PC-3 (cell line): Measurements from ENCODE around the gene NASP. TPM values are rescaled to one million over a fixed set of nuclear protein-coding genes. Genes with fewer than 3 reads are reported as not detected.

Experiments
- ATAC-seq: fragments of 200-7000 bp; cut with Tn5 transposase; 2 replicates; pipeline ENCODE4 v1.9.1; 2020; ENCODE audit warnings: mild to moderate bottlenecking, moderate library complexity
- BruUV-seq: library from RNA; stranded (reverse); fragments of 400-500 nt; replicated peaks from 2 replicates; lab custom pipeline; 2021; lab: Mats Ljungman, UMichigan
- CTCF ChIA-PET: fragments of 300-600 bp; sonication (Branson Sonifier 250); formaldehyde crosslinking; loops from one replicate; lab custom pipeline; 2022; ENCODE audit warnings: antibody characterized with exemption; lab: Charles Lee
- POLR2A ChIA-PET: fragments of 300-600 bp; sonication (Branson Sonifier 250); formaldehyde crosslinking; loops from one replicate; lab custom pipeline; 2022; ENCODE audit warnings: antibody characterized with exemption; ENCODE audit not compliant: unreplicated experiment; lab: Charles Lee
- DNase-seq: peaks from one replicate; pipeline ENCODE4 v3.0.0-alpha.2; 2015
- H2AFZ ChIP-seq: fragments of 300-600 bp; sonication (generic); 2 replicates; pipeline ENCODE4 v1.6.0; 2016; ENCODE audit warnings: antibody characterized with exemption, low read length
- H3F3A ChIP-seq: fragments of 300-600 bp; sonication (generic); one replicate; pipeline ENCODE4 v1.6.0; 2017; ENCODE audit warnings: antibody characterized with exemption, low read length, control low read depth, mild to moderate bottlenecking; ENCODE audit not compliant: unreplicated experiment
- H3K27ac ChIP-seq: fragments of 300-600 bp; sonication (generic); 2 replicates; pipeline ENCODE4 v1.5.1; 2016; ENCODE audit warnings: mild to moderate bottlenecking, low read length
- H3K27me3 ChIP-seq: fragments of 300-600 bp; sonication (generic); 2 replicates; pipeline ENCODE4 v1.6.1; 2016; ENCODE audit warnings: low read length, mixed read lengths
- H3K36me3 ChIP-seq: fragments of 300-600 bp; sonication (generic); 2 replicates; pipeline ENCODE4 v1.6.1; 2016; ENCODE audit warnings: low read depth, mixed run types, low read length, mixed read lengths
- H3K4me1 ChIP-seq: fragments of 300-600 bp; sonication (generic); 2 replicates; pipeline ENCODE4 v1.5.1; 2016; ENCODE audit warnings: low read length; ENCODE audit not compliant: insufficient read depth
- H3K4me2 ChIP-seq: fragments of 300-600 bp; sonication (generic); 2 replicates; pipeline ENCODE4 v1.6.0; 2016; ENCODE audit warnings: low read length
- H3K4me3 ChIP-seq: fragments of 300-600 bp; sonication (generic); 2 replicates; pipeline ENCODE4 v1.5.1; 2016; ENCODE audit warnings: mild to moderate bottlenecking, low read length, mixed read lengths
- H3K79me2 ChIP-seq: fragments of 300-600 bp; sonication (generic); 2 replicates; pipeline ENCODE4 v1.6.1; 2017; ENCODE audit warnings: low read length, mixed read lengths
- H3K9ac ChIP-seq: fragments of 300-600 bp; sonication (generic); 2 replicates; pipeline ENCODE4 v1.6.0; 2016; ENCODE audit warnings: mild to moderate bottlenecking, low read length
- H3K9me2 ChIP-seq: fragments of 300-600 bp; sonication (generic); replicated peaks from 2 replicates; pipeline ENCODE4 v1.6.1; 2016; ENCODE audit warnings: mixed run types, low read length, mixed read lengths
- H3K9me3 ChIP-seq: fragments of 300-600 bp; sonication (generic); 2 replicates; pipeline ENCODE4 v1.6.1; 2016; ENCODE audit warnings: low read length, mixed read lengths
- H4K20me1 ChIP-seq: fragments of 300-600 bp; sonication (generic); 2 replicates; pipeline ENCODE4 v1.6.1; 2016; ENCODE audit warnings: low read length, mixed read lengths
- CTCF ChIP-seq: fragments of 300-600 bp; sonication (generic); conservative IDR thresholded peaks from 2 replicates; pipeline ENCODE4 v1.5.1; 2017; ENCODE audit warnings: antibody characterized with exemption, low read depth, mild to moderate bottlenecking, low read length
- EZH2 ChIP-seq: fragments of 300-600 bp; sonication (generic); IDR thresholded peaks from one replicate; pipeline ENCODE4 v1.6.1; 2017; ENCODE audit warnings: antibody characterized with exemption, mild to moderate bottlenecking, low read length; ENCODE audit not compliant: unreplicated experiment
- EZH2phosphoT487 ChIP-seq: fragments of 300-600 bp; sonication (generic); IDR thresholded peaks from 2 replicates; pipeline ENCODE4 v1.6.1; 2018; ENCODE audit warnings: mild to moderate bottlenecking, antibody characterized with exemption, low read length, borderline replicate concordance
- intact Hi-C: fragments of 100-400 bp; cut with micrococcal nuclease; formaldehyde crosslinking; loops from 2 replicates; pipeline ENCODE4 v1.9.0; 2023
- total RNA-seq: library from RNA; depleted of rRNA; stranded (reverse); fragments of >200 nt; gene quantifications from 2 replicates; pipeline ENCODE4 v1.2.3, GENCODE V29; 2014

The NASP gene
- total RNA-seq, 1 experiment from 2014 or later, result 119 TPM

GRCh38 chr1:45619149-45619921 lies 35.5 kb downstream of the NASP start:
- H2AFZ ChIP-seq, result no peak overlapping the region
- H3K4me3 ChIP-seq, result no peak overlapping the region
- H3K9me3 ChIP-seq, result no peaks in the 10 kb centered on the region
- TF ChIP-seq EZH2 (no peak), EZH2phosphoT487 (no peak), CTCF (no peak)
- ATAC-seq, result no peak
- H3K4me1 ChIP-seq, result peaks cover 5% of the 10 kb centered on the region; the same call in 1 of the 2 replicates
- intact Hi-C loops, result no loop called here
- no peak overlapping the region for H3K27ac ChIP-seq
- H3K36me3 ChIP-seq, result peaks cover 36% of the 10 kb centered on the region
- no peak for DNase-seq
- H3K9me2 ChIP-seq, result no peaks in the 10 kb centered on the region
- no peak overlapping the region for H3K4me2 ChIP-seq
- CTCF ChIA-PET, result no interaction called here
- no peak overlapping the region for H3K9ac ChIP-seq
- H3F3A ChIP-seq, result peaks cover 6% of the 10 kb centered on the region
- H4K20me1 ChIP-seq, result 0 out of 2 replicates have a peak, but pooled peaks cover 3% of the 10 kb centered on the region
- POLR2A ChIA-PET, result no interaction called here
- no peaks in the 10 kb centered on the region for H3K79me2 ChIP-seq
- H3K27me3 ChIP-seq, result no peaks in the 10 kb centered on the region
- no TSS peak for BruUV-seq

- ChIA-PET POLR2A (interaction anchor here (0.5 kb wide), 1 partner anchor 227 kb away, joined by 5 read pairs; no protein-coding TSS in a partner anchor), CTCF (no interaction called here)
- ATAC-seq, result no peak; the same call in 1 of the 2 replicates
- Histone ChIP-seq H3F3A (peaks cover 6% of the 10 kb centered on the region), H3K79me2 (no peaks in the 10 kb centered on the region), H3K4me3 (no peak overlapping the region), H3K36me3 (peaks cover 25% of the 10 kb centered on the region), H3K4me2 (no peak overlapping the region), H3K4me1 (peaks cover 5% of the 10 kb centered on the region; the same call in 1 of the 2 replicates), H2AFZ (no peak overlapping the region), H3K9me2 (no peaks in the 10 kb centered on the region), H3K27me3 (no peaks in the 10 kb centered on the region), H3K9ac (no peak overlapping the region), H4K20me1 (0 out of 2 replicates have a peak, but pooled peaks cover 3% of the 10 kb centered on the region), H3K27ac (no peak overlapping the region), H3K9me3 (no peaks in the 10 kb centered on the region)
- intact Hi-C loops, result no loop called here
- BruUV-seq, result no TSS peak
- TF ChIP-seq EZH2, result no peak
- TF ChIP-seq EZH2phosphoT487, result no peak
- no peak for TF ChIP-seq CTCF
- no peak for DNase-seq
Measured at GRCh38 chr1:45620588-45621500, 37.0 kb downstream of the NASP start.
